Naive thymus-derived CD4-positive, alpha-beta T cell (primary cell): ENCODE data around the gene SLC4A7. TPM values are rescaled to one million over a fixed set of nuclear protein-coding genes. Genes with fewer than 3 reads are reported as not detected.
"Not testable (repeated sequence)": the region's sequence is repeated elsewhere in the genome, so short reads cannot be mapped to it uniquely, and the experiment has no call there.

Experiments used
- ATAC-seq: fragments of 150-1000 bp; cut with Tn5 transposase; 2 replicates; pipeline ENCODE4 v1.10.0; 2021; ENCODE audit warnings: mild to moderate bottlenecking, moderate library complexity
- CTCF ChIA-PET: fragments of 350-600 bp; sonication (Branson Sonifier 250); formaldehyde crosslinking; loops from one replicate; lab custom pipeline; 2021; ENCODE audit warnings: antibody characterized with exemption; lab: Charles Lee
- POLR2A ChIA-PET: fragments of 350-600 bp; sonication (Branson Sonifier 250); formaldehyde crosslinking; loops from one replicate; lab custom pipeline; 2021; ENCODE audit warnings: antibody characterized with exemption, inconsistent platforms; lab: Charles Lee
- DNase-seq, 9 donors: peaks; one replicate each; pipeline versions ENCODE4 v3.0.0 to v3.0.0-alpha.2; 2020 to 2022; ENCODE audit warnings: mixed read lengths in 1 of 9
- H3K27ac ChIP-seq: one replicate; pipeline ENCODE4 v1.7.0; 2013; ENCODE audit warnings: mild to moderate bottlenecking, low read depth, low read length, moderate library complexity
- H3K27me3 ChIP-seq, 2 donors: one replicate each; pipeline ENCODE4 v1.7.0; 2013; ENCODE audit warnings: low read length in 2 of 2, mild to moderate bottlenecking in 2 of 2, moderate library complexity in 2 of 2; ENCODE audit not compliant: control insufficient read depth in 2 of 2, insufficient read depth in 2 of 2
- H3K36me3 ChIP-seq, 3 experiments: 1 replicate in 2 of 3; 2 replicates in 1 of 3; pipeline ENCODE4 v1.7.0; 2013; ENCODE audit warnings: low read length in 3 of 3, mild to moderate bottlenecking in 3 of 3, moderate library complexity in 1 of 3; ENCODE audit not compliant: insufficient read depth in 3 of 3, control insufficient read depth in 2 of 3
- H3K4me1 ChIP-seq, 2 donors: one replicate each; pipeline ENCODE4 v1.7.0; 2013; ENCODE audit warnings: low read length in 2 of 2, mild to moderate bottlenecking in 2 of 2, moderate library complexity in 1 of 2; ENCODE audit not compliant: control insufficient read depth in 2 of 2, insufficient read depth in 2 of 2
- H3K4me3 ChIP-seq: 2 replicates; pipeline ENCODE4 v1.7.0; 2013; ENCODE audit warnings: mild to moderate bottlenecking, low read length
- H3K9me3 ChIP-seq, 3 experiments: 1 replicate in 2 of 3; 2 replicates in 1 of 3; pipeline ENCODE4 v1.7.0; 2013; ENCODE audit warnings: low read length in 3 of 3; ENCODE audit not compliant: control insufficient read depth in 2 of 3
- H3K27ac Mint-ChIP-seq, 9 donors: one replicate each; pipeline ENCODE4 v1.8.0; 2020 to 2022; ENCODE audit warnings: mixed read lengths in 9 of 9, mild to moderate bottlenecking in 8 of 9, moderate library complexity in 5 of 9, inconsistent platforms in 2 of 9
- H3K27me3 Mint-ChIP-seq, 5 donors: one replicate each; pipeline ENCODE4 v1.8.0; 2021 to 2022; ENCODE audit warnings: mixed read lengths in 5 of 5, mild to moderate bottlenecking in 1 of 5
- H3K36me3 Mint-ChIP-seq, 5 donors: one replicate each; pipeline ENCODE4 v1.8.0; 2020 to 2022; ENCODE audit warnings: mixed read lengths in 5 of 5, mild to moderate bottlenecking in 3 of 5, inconsistent platforms in 1 of 5
- H3K4me1 Mint-ChIP-seq, 7 donors: one replicate each; pipeline ENCODE4 v1.8.0; 2020 to 2022; ENCODE audit warnings: mixed read lengths in 7 of 7, mild to moderate bottlenecking in 3 of 7, inconsistent platforms in 1 of 7
- H3K4me3 Mint-ChIP-seq, 10 donors: one replicate each; pipeline ENCODE4 v1.8.0; 2020 to 2022; ENCODE audit warnings: mild to moderate bottlenecking in 10 of 10, mixed read lengths in 10 of 10, moderate library complexity in 6 of 10, inconsistent platforms in 2 of 10
- H3K9me3 Mint-ChIP-seq, 11 donors: one replicate each; pipeline ENCODE4 v1.8.0; 2020 to 2022; ENCODE audit warnings: mixed read lengths in 11 of 11, mild to moderate bottlenecking in 4 of 11, inconsistent platforms in 1 of 11, moderate library complexity in 1 of 11
- intact Hi-C, 2 donors: fragments of 100-400 bp; cut with micrococcal nuclease; formaldehyde crosslinking; loops; one replicate each; pipeline ENCODE4 v1.15.1; 2023
- polyA plus RNA-seq, 2 donors: library from polyadenylated mRNA; unstranded; fragments of 300-500 nt; fragmentation: Illumina TruSeq; gene quantifications; one replicate each; pipeline ENCODE4 v1.2.3, GENCODE V29; 2021
- total RNA-seq, 6 experiments: library from RNA in 5 of 6; stranded (reverse) in 5 of 6; gene quantifications; 1 replicate in 5 of 6; 2 replicates in 1 of 6; pipeline ENCODE4 v1.2.3 and lab custom pipeline; 2021 to 2026

Gene SLC4A7
- total and polyA plus RNA-seq, 7 experiments from 2014 or later = 9.3 to 69.1 (median 38.4) TPM

- no peaks in the 10 kb centered on the region for H3K9me3 ChIP-seq
- Mint-ChIP-seq H3K27me3 (no peaks in the 10 kb centered on the region), H3K36me3 (peaks cover 0 to 45% (median 24%) of the 10 kb centered on the region in 5 donors), H3K27ac (no peak overlapping the region), H3K4me3 (no peak overlapping the region), H3K9me3 (no peaks in the 10 kb centered on the region), H3K4me1 (peaks cover 0 to 6% (median 0%) of the 10 kb centered on the region in 7 donors)
- ChIA-PET POLR2A (no interaction called here), CTCF (interaction anchor here (0.6 kb wide), 1 partner anchor 245 kb away, joined by 3 read pairs; no protein-coding TSS in a partner anchor)
- H3K27me3 ChIP-seq = no peaks in the 10 kb centered on the region
- H3K27ac ChIP-seq = no peak overlapping the region
- ATAC-seq = no peak
- intact Hi-C loops = loop anchor here (5.0 kb wide), 2 partner anchors 34 to 36 kb away; no protein-coding TSS in a partner anchor
- peaks cover 7 to 9% (median 7%) of the 10 kb centered on the region in 3 experiments for H3K36me3 ChIP-seq
- no peak overlapping the region for H3K4me3 ChIP-seq
- no peaks in the 10 kb centered on the region for H3K4me1 ChIP-seq
- DNase-seq = no peak
These were observed 60.7 kb downstream of the SLC4A7 start for GRCh38 chr3:27423463-27423862.

GRCh38 chr3:27422617-27423016 is 61.6 kb downstream of the SLC4A7 start:
- ATAC-seq (no peak), DNase-seq (no peak)
- Histone ChIP-seq H3K9me3 (no peaks in the 10 kb centered on the region), H3K27ac (no peak overlapping the region), H3K4me3 (no peak overlapping the region), H3K27me3 (no peaks in the 10 kb centered on the region), H3K4me1 (no peaks in the 10 kb centered on the region), H3K36me3 (peaks cover 7 to 14% (median 7%) of the 10 kb centered on the region in 3 experiments)
- no peaks in the 10 kb centered on the region for H3K27me3 Mint-ChIP-seq
- H3K9me3 Mint-ChIP-seq = no peaks in the 10 kb centered on the region
- POLR2A ChIA-PET = no interaction called here
- no peak overlapping the region for H3K4me3 Mint-ChIP-seq
- CTCF ChIA-PET = no interaction called here
- peaks cover 3 to 49% (median 23%) of the 10 kb centered on the region in 5 donors for H3K36me3 Mint-ChIP-seq
- H3K4me1 Mint-ChIP-seq = peaks cover 0 to 6% (median 0%) of the 10 kb centered on the region in 7 donors
- H3K27ac Mint-ChIP-seq = no peak overlapping the region
- intact Hi-C loops = loop anchor here (5.0 kb wide), 2 partner anchors 35 kb away; no protein-coding TSS in a partner anchor

- peaks cover 0 to 19% (median 7%) of the 10 kb centered on the region in 3 experiments for H3K36me3 ChIP-seq
- intact Hi-C loops = loop anchor here in 1 of 2 donors (2.0 kb wide), 1 partner anchor 52 kb away; no protein-coding TSS in a partner anchor
- Mint-ChIP-seq H3K9me3 (no peaks in the 10 kb centered on the region), H3K27ac (no peak overlapping the region), H3K36me3 (peaks cover 7 to 50% (median 38%) of the 10 kb centered on the region in 5 donors), H3K4me1 (peaks cover 0 to 7% (median 5%) of the 10 kb centered on the region in 7 donors), H3K27me3 (no peaks in the 10 kb centered on the region), H3K4me3 (no peak overlapping the region)
- H3K27me3 ChIP-seq = no peaks in the 10 kb centered on the region
- no peak overlapping the region for H3K27ac ChIP-seq
- no peak for ATAC-seq
- H3K4me3 ChIP-seq = no peak overlapping the region
- no peaks in the 10 kb centered on the region for H3K9me3 ChIP-seq
- CTCF ChIA-PET = no interaction called here
- POLR2A ChIA-PET = interaction anchor here (0.6 to 0.9 kb wide), 2 partner anchors 14 to 870 kb away, joined by 4 to 6 read pairs; no protein-coding TSS in a partner anchor
- H3K4me1 ChIP-seq = no peaks in the 10 kb centered on the region
- no peak for DNase-seq
These were observed 69.0 kb downstream of the SLC4A7 start for GRCh38 chr3:27415202-27415601.

GRCh38 chr3:27392950-27393679 is 91.1 kb downstream of the SLC4A7 start:
- H3K36me3 ChIP-seq = peaks cover 0 to 24% (median 8%) of the 10 kb centered on the region in 3 experiments
- ChIA-PET POLR2A (interaction anchor here (0.7 kb wide), 1 partner anchor 86 kb away, joined by 3 read pairs; no protein-coding TSS in a partner anchor), CTCF (interaction anchor here (1.9 kb wide), 1 partner anchor 10 kb away, joined by 4 read pairs; no protein-coding TSS in a partner anchor)
- intact Hi-C loops = no loop called here
- H3K9me3 Mint-ChIP-seq = no peaks in the 10 kb centered on the region
- peaks cover 4 to 48% (median 18%) of the 10 kb centered on the region in 5 donors for H3K36me3 Mint-ChIP-seq
- H3K4me3 ChIP-seq = no peak overlapping the region
- no peaks in the 10 kb centered on the region for H3K27me3 ChIP-seq
- H3K4me3 Mint-ChIP-seq = no peak overlapping the region
- H3K27me3 Mint-ChIP-seq = no peaks in the 10 kb centered on the region
- peak overlapping the region in 1 of 9 donors; percentile 49 for H3K27ac Mint-ChIP-seq
- DNase-seq (no peak), ATAC-seq (no peak)
- H3K4me1 Mint-ChIP-seq = peaks cover 0 to 5% (median 0%) of the 10 kb centered on the region in 7 donors
- no peaks in the 10 kb centered on the region for H3K9me3 ChIP-seq
- no peak overlapping the region for H3K27ac ChIP-seq
- H3K4me1 ChIP-seq = no peaks in the 10 kb centered on the region

- H3K4me3 Mint-ChIP-seq, intact Hi-C loops, H3K4me3 ChIP-seq, H3K27me3 Mint-ChIP-seq, H3K27ac ChIP-seq, ATAC-seq, DNase-seq, H3K27ac Mint-ChIP-seq, H3K4me1 Mint-ChIP-seq, H3K4me1 ChIP-seq, H3K9me3 ChIP-seq, CTCF ChIA-PET, H3K27me3 ChIP-seq, H3K9me3 Mint-ChIP-seq: not testable (repeated sequence)
- H3K36me3 ChIP-seq = peaks cover 0 to 24% (median 6%) of the 10 kb centered on the region in 3 experiments
- POLR2A ChIA-PET = interaction anchor here (0.7 kb wide), 1 partner anchor 87 kb away, joined by 3 read pairs; no protein-coding TSS in a partner anchor
- peaks cover 4 to 41% (median 18%) of the 10 kb centered on the region in 5 donors for H3K36me3 Mint-ChIP-seq
These were observed 91.8 kb downstream of the SLC4A7 start for GRCh38 chr3:27392414-27392813.

GRCh38 chr3:27391796-27392195 is 92.4 kb downstream of the SLC4A7 start:
- H3K27me3 Mint-ChIP-seq = no peaks in the 10 kb centered on the region
- ChIA-PET CTCF (no interaction called here), POLR2A (interaction anchor here (0.6 kb wide), 1 partner anchor 215 kb away, joined by 3 read pairs; no protein-coding TSS in a partner anchor)
- H3K9me3 ChIP-seq = no peaks in the 10 kb centered on the region
- DNase-seq = no peak
- H3K36me3 Mint-ChIP-seq = peaks cover 4 to 36% (median 17%) of the 10 kb centered on the region in 5 donors
- H3K27ac ChIP-seq = no peak overlapping the region
- H3K9me3 Mint-ChIP-seq = no peaks in the 10 kb centered on the region
- H3K4me1 ChIP-seq = no peaks in the 10 kb centered on the region
- intact Hi-C loops = no loop called here
- peak overlapping the region in 1 of 9 donors; percentile 27 for H3K27ac Mint-ChIP-seq
- no peaks in the 10 kb centered on the region for H3K27me3 ChIP-seq
- H3K4me3 Mint-ChIP-seq = no peak overlapping the region
- no peak overlapping the region for H3K4me3 ChIP-seq
- peaks cover 0 to 5% (median 0%) of the 10 kb centered on the region in 7 donors for H3K4me1 Mint-ChIP-seq
- H3K36me3 ChIP-seq = peaks cover 0 to 24% (median 4%) of the 10 kb centered on the region in 3 experiments
- no peak for ATAC-seq
